KG1 (cell line): ENCODE results near the gene CAMSAP1.
"Not testable (repeated sequence)": the region's sequence is repeated elsewhere in the genome, so short reads cannot be mapped to it uniquely, and the experiment has no call there.

ENCODE experiments used
- DNase-seq: peaks from one replicate; lab custom pipeline; 2025; lab: John Stamatoyannopoulos, UW

Gene CAMSAP1

DNA sequence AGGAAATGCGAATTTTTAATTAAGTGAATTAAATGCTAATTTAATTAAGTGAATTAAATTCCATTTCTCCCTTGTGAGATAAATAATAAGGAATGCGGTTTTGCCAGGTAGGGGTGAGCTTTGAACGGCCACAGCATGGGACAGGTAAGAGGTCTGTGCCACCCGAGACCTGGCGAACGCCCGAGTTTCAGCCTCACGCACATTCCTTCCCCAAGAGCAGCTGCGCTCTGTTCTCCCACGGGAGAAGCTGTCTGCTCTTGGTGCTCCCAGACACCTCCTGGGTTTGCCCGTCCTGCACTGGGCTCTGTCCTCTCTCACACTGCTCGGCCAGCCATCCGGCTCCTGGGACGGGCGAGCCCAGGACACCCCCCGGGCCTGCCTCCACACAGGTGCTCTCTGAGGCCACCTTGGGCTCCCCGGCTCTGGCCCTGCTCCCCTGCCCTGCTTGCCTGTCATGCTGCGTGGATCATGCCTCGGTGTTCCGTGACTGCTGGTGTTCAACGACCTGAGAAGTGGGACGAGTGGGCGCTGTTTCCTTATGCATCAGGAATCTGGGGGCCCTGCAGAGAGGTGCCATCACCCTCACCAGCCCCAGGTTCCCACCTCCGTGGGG lies 13.7 kb upstream of the CAMSAP1 start:
- no peak for DNase-seq

- no peak for DNase-seq
Observed at GRCh38 chr9:135920256-135920930, 13.0 kb upstream of the CAMSAP1 start.

DNA sequence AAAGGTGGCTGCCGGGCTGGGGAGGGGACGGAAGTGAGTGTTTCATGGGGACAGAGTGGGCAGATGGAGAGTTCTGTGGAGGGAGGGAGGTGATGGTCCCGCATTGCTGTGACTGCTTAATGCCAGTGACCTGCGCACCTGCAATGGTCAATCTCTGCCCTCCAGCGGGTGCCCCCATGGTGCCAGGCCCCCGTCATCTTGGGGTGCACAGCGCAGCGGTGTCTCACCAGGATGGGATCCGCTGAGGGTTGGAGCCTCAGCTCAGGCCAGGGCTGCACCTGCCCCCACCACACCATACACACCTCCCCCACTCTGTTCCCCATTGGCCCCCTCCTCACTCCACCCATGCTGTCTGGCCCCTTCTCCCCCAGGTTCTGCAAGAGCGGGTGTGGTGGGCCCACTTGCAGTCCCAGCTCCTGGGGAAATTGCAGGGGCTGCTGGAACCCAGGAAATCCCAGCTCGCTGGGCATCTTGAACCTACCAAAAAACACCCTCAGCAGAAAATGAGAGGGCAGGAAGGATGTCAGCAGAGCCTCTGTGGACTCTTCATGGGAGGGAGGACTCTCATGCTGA lies 12.1 kb upstream of the CAMSAP1 start:
- DNase-seq, result no peak

- not testable (repeated sequence) for DNase-seq
Observed at GRCh38 chr9:135916227-135916626, 8.9 kb upstream of the CAMSAP1 start.

DNA sequence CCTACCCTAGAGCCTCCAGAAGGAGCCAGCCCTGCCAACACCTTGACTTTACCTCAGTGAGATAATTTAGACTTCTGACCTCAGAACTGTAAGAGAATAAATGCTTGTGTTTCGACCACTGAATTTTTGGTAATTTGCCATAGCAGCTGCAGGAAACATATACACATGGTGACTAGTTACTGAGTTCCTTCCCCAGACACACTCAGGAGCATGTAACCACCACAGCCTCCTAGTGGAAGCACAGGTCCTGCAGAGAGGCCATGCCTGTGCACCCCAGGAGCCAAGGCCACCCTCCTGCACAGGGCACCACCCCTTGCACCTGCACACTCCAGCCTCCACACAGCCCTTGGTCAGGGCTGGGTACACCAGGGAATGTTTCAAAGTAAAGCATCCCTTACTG lies 7.6 kb upstream of the CAMSAP1 start:
- DNase-seq, result no peak

GRCh38 chr9:135911233-135911632 lies 3.9 kb upstream of the CAMSAP1 start:
- DNase-seq, result not testable (repeated sequence)

DNA sequence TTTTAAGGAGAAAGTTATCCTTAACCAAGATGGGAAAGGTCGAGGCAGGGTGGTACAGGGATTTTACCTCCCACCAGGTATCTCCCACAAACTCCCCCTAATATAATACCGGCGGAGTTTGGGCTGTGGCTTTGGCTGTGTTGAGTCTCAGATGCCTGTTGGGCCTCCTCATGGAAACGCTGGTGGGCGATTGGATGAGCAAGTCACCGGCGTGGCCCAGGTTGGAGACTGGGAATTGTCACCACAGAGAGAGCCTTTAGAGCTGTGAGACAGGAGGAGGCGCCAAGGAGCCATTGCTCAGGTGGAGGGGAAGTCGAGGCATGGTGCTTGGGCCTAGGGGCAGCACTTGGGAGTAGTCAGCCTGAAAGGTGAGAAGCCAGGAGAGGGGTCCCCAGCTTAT lies 3.4 kb upstream of the CAMSAP1 start:
- DNase-seq, result no peak

DNA sequence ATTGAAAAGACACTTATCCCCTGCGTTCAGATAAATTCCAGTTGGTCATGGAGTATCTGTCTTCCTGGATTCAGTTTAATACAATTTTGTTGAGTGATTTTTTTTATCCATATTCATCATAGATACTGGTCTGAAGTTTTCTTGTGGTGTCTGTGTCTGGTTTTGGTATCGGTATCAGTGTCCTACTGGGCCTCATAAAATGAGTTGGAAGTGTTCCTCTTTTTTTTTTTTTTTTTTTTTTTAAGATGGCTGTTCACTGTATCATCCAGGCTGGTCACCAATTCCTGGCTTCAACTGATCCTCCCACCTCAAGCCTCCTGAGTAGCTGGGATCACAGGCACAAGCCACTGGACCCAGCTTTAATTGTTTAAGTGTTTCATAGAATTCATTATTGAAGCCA lies 2.9 kb upstream of the CAMSAP1 start:
- no peak for DNase-seq

DNA sequence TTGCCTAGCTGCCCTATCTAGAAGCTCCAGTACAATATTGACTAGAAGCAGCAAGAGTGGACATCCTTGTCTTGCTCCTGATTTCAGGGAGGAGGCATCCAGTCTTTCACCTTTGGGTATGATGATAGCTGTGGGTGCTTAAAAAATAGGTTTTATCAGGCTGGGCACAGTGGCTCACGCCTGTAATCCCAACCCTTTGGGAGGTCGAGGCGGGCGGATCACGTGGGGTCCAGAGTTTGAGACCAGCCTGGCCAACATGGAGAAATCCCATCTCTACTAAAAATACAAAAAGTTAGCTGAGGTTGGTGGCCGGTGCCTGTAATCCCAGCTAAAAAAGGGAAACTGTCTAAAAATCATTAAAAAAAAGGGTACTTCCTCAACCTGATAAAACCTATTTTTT lies 2.0 kb upstream of the CAMSAP1 start:
- DNase-seq, result no peak

DNA sequence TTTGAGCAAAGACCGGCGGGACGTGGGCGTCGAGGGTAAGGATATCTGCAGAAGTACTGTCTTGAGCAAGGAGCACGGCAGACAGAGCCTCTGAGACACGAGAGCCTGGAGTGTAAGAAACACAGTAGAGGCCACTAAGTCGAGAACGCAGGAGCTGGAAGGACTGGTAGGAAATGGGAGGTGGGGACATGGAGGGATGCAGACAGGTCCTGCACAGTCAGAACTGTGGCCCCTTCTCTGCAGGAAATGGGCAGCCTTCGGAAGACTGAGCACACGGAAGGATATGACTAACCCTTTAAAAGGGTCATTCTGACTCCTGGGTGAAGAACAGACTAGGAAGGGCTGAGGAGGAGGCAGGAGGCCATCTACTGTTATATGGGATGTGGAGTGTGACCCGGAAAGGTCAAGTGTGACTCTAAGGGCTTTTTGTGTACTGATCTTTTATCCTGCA lies 1.4 kb upstream of the CAMSAP1 start:
- DNase-seq, result no peak

DNA sequence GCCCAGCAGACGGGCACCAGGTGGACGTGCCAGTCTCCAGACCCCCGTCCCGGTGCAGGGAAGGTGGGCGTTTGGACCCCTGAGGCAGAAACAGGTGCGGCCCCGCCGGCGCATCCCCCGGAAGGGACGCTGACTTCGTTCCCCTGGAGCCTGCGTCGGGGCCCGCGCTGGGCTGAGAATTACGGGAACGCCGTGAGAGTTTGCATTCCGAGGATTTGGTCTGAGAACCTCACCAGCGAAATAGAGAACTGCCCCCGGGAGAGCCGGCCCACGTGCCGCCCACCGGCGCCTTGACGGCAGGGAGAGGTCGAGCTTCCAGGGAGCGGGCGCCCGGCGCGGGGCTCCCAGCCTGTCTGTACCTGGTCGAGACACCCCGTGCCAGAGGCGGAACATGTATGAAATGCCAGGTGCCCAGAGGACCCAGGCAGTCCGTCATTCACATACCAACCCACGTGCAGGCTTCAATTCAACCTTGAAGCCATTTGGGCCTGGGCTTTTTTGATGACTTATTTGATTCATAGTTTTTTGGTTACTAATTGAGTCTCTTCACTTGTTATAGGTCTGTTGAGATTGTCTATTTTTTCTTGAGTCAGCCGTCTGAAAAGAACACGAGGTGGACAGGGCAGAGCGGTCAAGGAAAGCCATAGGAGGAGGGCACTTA lies 877 bp upstream of the CAMSAP1 start:
- DNase-seq, result no peak

DNA sequence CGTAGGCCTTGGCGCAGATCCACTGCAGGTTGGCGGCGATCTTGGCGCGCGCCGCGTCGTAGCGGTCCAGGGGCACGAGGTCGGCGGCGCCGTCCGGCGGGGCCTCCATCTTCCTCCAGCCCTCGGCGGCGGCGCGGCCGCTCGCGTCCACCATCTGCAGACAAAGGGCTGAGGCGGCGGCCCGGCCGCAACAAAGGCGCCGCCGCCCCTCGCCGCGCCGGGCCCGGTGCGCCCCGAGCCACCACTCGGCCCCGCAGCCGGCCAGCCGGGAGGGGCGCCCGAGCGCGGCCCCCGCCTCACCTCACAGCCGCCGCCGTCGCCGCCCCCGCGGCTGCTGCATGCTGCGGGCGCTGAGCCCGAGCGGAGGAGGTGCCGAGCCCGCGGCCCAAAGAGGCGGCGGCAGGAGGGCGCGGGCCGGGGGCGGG lies 328 bp downstream of the CAMSAP1 start:
- no peak for DNase-seq

GRCh38 chr9:135906291-135907005 lies 898 bp downstream of the CAMSAP1 start:
- DNase-seq, result no peak

- DNase-seq, result no peak
Observed at GRCh38 chr9:135905380-135906258, 1.7 kb downstream of the CAMSAP1 start.

DNA sequence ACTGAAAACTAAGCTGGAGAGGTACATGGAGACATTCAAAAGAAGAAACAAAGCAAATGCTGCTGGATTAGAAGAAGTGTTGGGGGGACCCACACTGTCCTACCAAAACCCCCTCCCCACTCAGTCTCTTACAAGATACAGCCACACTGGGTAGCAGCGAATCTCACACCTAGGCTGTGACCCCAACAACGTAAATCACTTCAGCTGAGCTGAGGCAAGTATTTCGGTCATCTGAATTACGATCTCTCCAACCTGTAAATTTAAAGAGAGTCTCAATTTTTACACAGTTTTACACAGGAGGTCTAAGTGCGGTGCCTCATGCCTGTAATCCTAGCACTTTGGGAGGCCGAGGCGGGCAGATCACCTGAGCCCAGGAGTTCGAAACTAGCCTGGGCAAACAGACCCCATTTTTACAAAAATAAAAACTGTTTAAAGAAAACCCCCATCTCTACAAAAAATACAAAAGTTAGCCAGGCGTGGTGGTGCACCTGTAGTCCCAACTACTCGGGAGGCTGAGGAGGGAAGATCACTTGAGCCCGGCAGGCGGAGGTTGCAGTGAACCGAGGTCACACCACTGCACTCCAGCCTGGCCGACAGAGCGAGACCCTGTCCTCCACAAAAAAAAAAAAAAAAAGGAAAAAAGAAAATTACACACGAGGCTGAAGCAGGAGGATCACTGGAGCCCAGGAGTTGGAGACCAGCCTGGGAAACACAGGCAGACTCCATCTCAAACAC lies 3.4 kb downstream of the CAMSAP1 start:
- no peak for DNase-seq

- DNase-seq, result no peak
Observed at GRCh38 chr9:135903358-135903656, 4.0 kb downstream of the CAMSAP1 start.

DNA sequence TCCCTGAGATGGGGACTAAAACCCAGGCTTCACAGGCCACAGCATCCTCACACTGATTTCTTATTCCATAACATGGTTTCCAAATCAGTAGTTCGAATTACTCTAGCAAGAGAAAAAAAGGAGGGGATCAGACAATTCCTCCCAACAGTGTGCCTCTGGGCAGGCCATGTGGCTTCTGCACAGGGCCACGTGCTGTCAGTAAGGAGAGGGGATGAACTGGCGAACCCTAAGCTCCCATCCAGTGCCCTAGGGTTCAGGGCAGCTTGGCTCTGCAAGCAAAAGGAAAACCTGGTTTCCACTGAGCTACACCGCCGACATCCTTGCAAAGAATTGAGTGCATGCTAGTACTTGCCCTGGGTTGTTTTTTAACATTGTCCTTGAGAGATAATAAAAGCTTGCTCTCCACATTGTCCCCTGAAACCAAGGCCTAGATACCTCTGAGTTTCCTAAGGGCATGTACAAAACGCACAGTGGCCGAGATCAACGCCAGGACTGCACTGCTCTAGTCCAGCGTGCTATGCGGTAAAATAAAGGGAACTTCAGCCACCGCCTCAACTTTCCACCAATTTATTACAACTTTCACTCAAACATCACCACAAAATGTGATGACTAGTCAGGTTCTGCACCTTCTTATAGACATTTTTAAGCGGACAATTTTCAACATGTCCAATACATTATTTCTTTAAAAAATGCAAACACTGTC lies 4.5 kb downstream of the CAMSAP1 start:
- no peak for DNase-seq

DNA sequence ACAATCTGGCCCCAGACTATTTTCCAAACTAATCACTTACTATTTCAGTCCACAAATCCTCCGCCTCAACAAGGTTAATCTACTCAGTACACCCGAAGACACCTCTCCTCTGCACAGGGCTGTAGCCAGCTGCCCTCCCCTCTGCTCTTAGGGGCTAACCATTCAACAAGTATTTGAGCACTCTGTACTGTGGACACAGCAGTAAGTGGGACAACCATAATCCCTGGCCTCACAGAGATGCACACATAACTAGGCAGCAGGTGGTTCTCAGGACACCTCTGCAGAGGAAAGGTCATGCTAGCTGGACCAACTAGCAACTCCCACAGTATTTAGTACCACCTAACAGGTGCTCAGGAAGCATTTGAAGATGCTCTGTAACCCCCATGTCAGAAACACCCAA lies 5.5 kb downstream of the CAMSAP1 start:
- DNase-seq, result no peak

DNA sequence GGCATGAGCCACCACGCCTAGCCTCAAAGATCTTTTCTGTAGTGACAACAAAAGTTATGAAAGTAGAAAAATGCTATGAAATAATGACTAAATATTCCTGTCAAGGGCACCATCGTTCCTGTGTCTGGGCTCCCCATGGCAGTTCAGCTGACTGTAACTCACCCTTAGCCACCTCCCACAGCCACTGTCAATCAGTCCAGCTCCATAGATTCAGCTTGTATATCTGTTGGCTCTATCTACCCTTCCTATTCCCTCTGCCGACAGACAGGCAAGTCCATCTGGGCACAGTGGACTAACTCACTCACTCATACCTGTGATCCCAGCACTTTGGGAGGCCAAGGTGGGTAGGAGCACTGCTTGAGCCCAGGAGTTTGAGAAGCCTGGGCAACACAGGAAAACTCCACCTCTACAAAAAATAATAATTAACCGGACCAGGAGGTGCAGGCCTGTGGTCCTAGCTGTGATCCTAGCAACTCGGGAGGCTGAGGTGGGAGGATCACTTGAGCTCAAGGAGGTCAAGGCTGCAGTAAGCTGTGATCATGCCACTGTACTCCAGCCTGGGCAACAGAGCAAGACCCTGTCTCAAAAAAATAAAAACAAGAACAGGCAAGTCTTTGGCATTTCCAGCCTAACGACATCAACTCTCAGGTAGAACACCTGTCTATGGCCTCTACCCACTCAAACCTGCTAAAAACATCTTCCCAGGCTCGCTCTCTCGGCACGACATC lies 6.2 kb downstream of the CAMSAP1 start:
- DNase-seq, result no peak
